GM12878 (cell line): Measurements from ENCODE around the gene SOD2. TPM values are rescaled to one million over a fixed set of nuclear protein-coding genes. Genes with fewer than 3 reads are reported as not detected.
A peak's percentile ranks its signal among the peaks of the same experiment; 100 is the strongest.
"Not testable (repeated sequence)": the region's sequence is repeated elsewhere in the genome, so short reads cannot be mapped to it uniquely, and the experiment has no call there.

Experiments used
- ATAC-seq: fragments of 200-7000 bp; cut with Tn5 transposase; 3 replicates; pipeline ENCODE4 v1.9.1; 2020; ENCODE audit warnings: mild to moderate bottlenecking, moderate library complexity
- BruUV-seq: library from RNA; stranded (reverse); fragments of 400-500 nt; replicated peaks from 2 replicates; lab custom pipeline; 2021; lab: Mats Ljungman, UMichigan
- CTCF ChIA-PET: fragments of 300-600 bp; sonication (Branson Sonifier 250); formaldehyde crosslinking; extraction: SDS; loops from one replicate; lab custom pipeline; 2021; ENCODE audit warnings: inconsistent platforms; lab: Yijun Ruan, JAX
- POLR2A ChIA-PET: fragments of 350-600 bp; formaldehyde crosslinking; extraction: SDS; loops from one replicate; lab custom pipeline; 2021; ENCODE audit warnings: inconsistent platforms; lab: Charles Lee
- RAD21 ChIA-PET: fragments of 300-600 bp; sonication (Branson Sonifier 250); formaldehyde crosslinking; loops from one replicate; lab custom pipeline; 2023; ENCODE audit warnings: antibody characterized with exemption; ENCODE audit not compliant: unreplicated experiment; lab: Charles Lee
- SMC1A ChIA-PET: fragments of 300-600 bp; sonication (Branson Sonifier 250); formaldehyde crosslinking; loops from one replicate; lab custom pipeline; 2023; ENCODE audit not compliant: unreplicated experiment, uncharacterized antibody; lab: Charles Lee
- DNase-seq: peaks from one replicate; pipeline ENCODE4 v3.0.0-alpha.2; 2011; ENCODE audit warnings: low read depth, low spot score
- FAIRE-seq: peaks from 3 replicates; lab custom pipeline; 2011; peaks lifted over from hg19 to GRCh38; lab: Jason Lieb, UNC
- H2AFZ ChIP-seq: 2 replicates; pipeline ENCODE4 v1.6.0; 2011; ENCODE audit warnings: low read depth, low read length, control low read depth; ENCODE audit not compliant: control insufficient read depth
- H3K27ac ChIP-seq: 2 replicates; pipeline ENCODE4 v1.5.1; 2011; ENCODE audit warnings: control low read depth; ENCODE audit not compliant: control insufficient read depth, insufficient read depth
- H3K27me3 ChIP-seq, 2 experiments: replicated peaks in 1 of 2; 2 replicates each; pipeline versions ENCODE4 v1.6.0 to v1.6.1; 2011; ENCODE audit warnings: low read length in 1 of 2; ENCODE audit not compliant: control insufficient read depth in 2 of 2, insufficient read depth in 2 of 2
- H3K36me3 ChIP-seq, 2 experiments: 2 replicates each; pipeline ENCODE4 v1.5.1; 2011; ENCODE audit warnings: low read length in 1 of 2; ENCODE audit not compliant: control insufficient read depth in 2 of 2, insufficient read depth in 2 of 2
- H3K4me1 ChIP-seq: 2 replicates; pipeline ENCODE4 v1.6.1; 2011; ENCODE audit warnings: mild to moderate bottlenecking, low read length, moderate library complexity, mixed read lengths; ENCODE audit not compliant: control insufficient read depth, insufficient read depth
- H3K4me2 ChIP-seq: 2 replicates; pipeline ENCODE4 v1.6.0; 2011; ENCODE audit warnings: control low read depth; ENCODE audit not compliant: control insufficient read depth, insufficient read depth
- H3K4me3 ChIP-seq: fragments of 200-600 bp; sonication (generic); 2 replicates; pipeline ENCODE4 v1.5.1; 2016
- H3K79me2 ChIP-seq: 2 replicates; pipeline ENCODE4 v1.6.0; 2011; ENCODE audit warnings: low read length; ENCODE audit not compliant: control insufficient read depth, insufficient read depth
- H3K9ac ChIP-seq: 2 replicates; pipeline ENCODE4 v1.8.0; 2011; ENCODE audit warnings: low read length, control low read depth, mixed read lengths; ENCODE audit not compliant: control insufficient read depth, insufficient read depth
- H3K9me3 ChIP-seq: replicated peaks from 3 replicates; pipeline ENCODE4 v1.5.1; 2011; ENCODE audit warnings: mild to moderate bottlenecking, low read length; ENCODE audit not compliant: control insufficient read depth, insufficient read depth
- H4K20me1 ChIP-seq: 2 replicates; pipeline ENCODE4 v1.6.0; 2011; ENCODE audit not compliant: control insufficient read depth, insufficient read depth
- CBFB ChIP-seq: IDR thresholded peaks from 2 replicates; pipeline ENCODE4 v1.6.1; 2016; ENCODE audit warnings: antibody characterized with exemption, low read depth
- CREM ChIP-seq: IDR thresholded peaks from 2 replicates; pipeline ENCODE4 v1.6.1; 2014; ENCODE audit warnings: antibody characterized with exemption, low read depth
- CTCF ChIP-seq, 3 experiments: IDR thresholded peaks in 2 of 3; conservative IDR thresholded peaks in 1 of 3; 2 replicates each; pipeline ENCODE4 v1.5.1; 2011; ENCODE audit warnings: low read depth in 3 of 3, low read length in 3 of 3, mild to moderate bottlenecking in 3 of 3, control low read depth in 2 of 3, moderate library complexity in 2 of 3, inconsistent platforms in 1 of 3, mixed read lengths in 1 of 3; ENCODE audit not compliant: control insufficient read depth in 2 of 3, insufficient read depth in 1 of 3; ENCODE audit errors: extremely low read depth in 1 of 3
- IRF4 ChIP-seq: IDR thresholded peaks from 2 replicates; pipeline ENCODE4 v1.6.1; 2011; ENCODE audit warnings: low read depth, low read length
- JUND ChIP-seq: IDR thresholded peaks from 2 replicates; pipeline ENCODE4 v1.6.1; 2012; ENCODE audit warnings: low read depth, mild to moderate bottlenecking, low read length, improper control_type of control experiment, moderate library complexity
- MTA2 ChIP-seq: fragments of 450-650 bp; IDR thresholded peaks from 2 replicates; pipeline ENCODE4 v1.6.1; 2016; ENCODE audit warnings: low read depth, mild to moderate bottlenecking, moderate library complexity
- NR2C2 ChIP-seq: IDR thresholded peaks from 2 replicates; pipeline ENCODE4 v1.6.1; 2011; ENCODE audit warnings: borderline replicate concordance, low read depth; ENCODE audit not compliant: control insufficient read depth, insufficient read length
- PML ChIP-seq: IDR thresholded peaks from 2 replicates; pipeline ENCODE4 v1.6.1; 2012; ENCODE audit warnings: low read length, inconsistent platforms
- RUNX3 ChIP-seq: IDR thresholded peaks from 2 replicates; pipeline ENCODE4 v1.6.1; 2012; ENCODE audit warnings: low read length, inconsistent platforms
- STAT3 ChIP-seq: IDR thresholded peaks from 2 replicates; pipeline ENCODE4 v1.6.1; 2011; ENCODE audit warnings: low read depth, low read length, improper control_type of control experiment
- TARDBP ChIP-seq: IDR thresholded peaks from 2 replicates; pipeline ENCODE4 v1.6.1; 2016; ENCODE audit warnings: borderline replicate concordance
- ZBED1 ChIP-seq: IDR thresholded peaks from 2 replicates; pipeline ENCODE4 v1.6.1; 2016; ENCODE audit warnings: borderline replicate concordance
- WGBS: methylation state at CpG from one replicate; pipeline ENCODE4 v1.1.6; 2016; ENCODE audit warnings: low lambda C conversion rate; ENCODE audit not compliant: insufficient replicate concordance, insufficient coverage; ENCODE audit errors: missing lambda C conversion rate; 5-methylcytosine and 5-hydroxymethylcytosine counted together
- in situ Hi-C: fragments of 300-500 bp; cut with MboI; formaldehyde crosslinking; loops from 9 replicates; pipeline ENCODE4 v1.14.3; 2018; ENCODE audit warnings: mixed read lengths
- intact Hi-C: fragments of 100-400 bp; cut with micrococcal nuclease; formaldehyde crosslinking; loops from one replicate; pipeline ENCODE4 v1.14.2; 2022; ENCODE audit not compliant: unreplicated experiment
- polyA plus RNA-seq, 11 experiments: library from polyadenylated mRNA; depleted of rRNA in 4 of 11; unstranded in 6 of 11; stranded (reverse) in 5 of 11; fragments of >200 nt; fragmentation: Nextera tagmentation in 4 of 11; fragmentation: Illumina TruSeq in 1 of 11; extraction: Ambion mirVana in 4 of 11; extraction: Trizol in 1 of 11; gene quantifications; 1 replicate in 1 of 11; 2 replicates in 10 of 11; pipeline versions ENCODE4 v1.2.1 to v1.2.3, GENCODE V29; 2011 to 2016; ENCODE audit warnings: inconsistent platforms in 2 of 11, missing spikeins in 2 of 11, low read depth in 1 of 11
- total RNA-seq, 4 experiments: library from RNA; depleted of rRNA in 3 of 4; stranded (reverse); fragments of >200 nt in 3 of 4; fragmentation: Illumina TruSeq in 1 of 4; extraction: Trizol in 1 of 4; gene quantifications; 2 replicates each; pipeline versions ENCODE4 v1.2.1 to v1.2.3, GENCODE V29; 2013 to 2021

The SOD2 gene
- total and polyA plus RNA-seq, 10 of the 15 experiments (the other 5 are each of a cell fraction or from before 2014, with no cell fraction given), result 12.1 to 55.8 (median 39.1) TPM

DNA sequence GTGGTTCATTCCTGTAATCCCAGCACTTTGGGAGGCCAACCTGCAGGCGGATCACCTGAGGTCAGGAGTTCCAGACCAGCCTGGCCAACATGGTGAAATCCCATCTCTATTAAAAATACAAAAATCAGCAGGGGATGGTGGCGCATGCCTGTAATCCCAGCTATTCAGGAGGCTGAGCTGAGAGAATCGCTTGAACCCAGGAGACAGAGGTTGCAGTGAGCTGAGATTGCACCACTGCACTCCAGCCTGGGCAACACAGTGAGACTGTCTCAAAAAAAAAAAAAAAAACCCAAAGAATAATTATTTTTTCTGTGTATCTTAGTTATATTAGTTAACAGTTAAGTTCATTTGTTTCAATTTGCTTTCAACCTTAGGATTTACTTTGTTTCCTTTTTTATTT is 32.2 kb upstream of the SOD2 start:
- H3K4me1 ChIP-seq, H3K27me3 ChIP-seq, ATAC-seq, H3K36me3 ChIP-seq, H3K27ac ChIP-seq, H4K20me1 ChIP-seq, H3K9ac ChIP-seq, H3K4me3 ChIP-seq, FAIRE-seq, H2AFZ ChIP-seq, H3K9me3 ChIP-seq, BruUV-seq, DNase-seq, in situ Hi-C loops: not testable (repeated sequence)
- ChIA-PET SMC1A (interaction anchor here (0.5 to 11.1 kb wide), 4 partner anchors 9 to 255 kb away, joined by 3 to 108 read pairs (median 10); partner anchors contain the start of genes MRPL18 and TCP1), RAD21 (interaction anchor here (1.2 to 5.1 kb wide), 2 partner anchors 12 to 64 kb away, joined by 4 to 52 read pairs; partner anchors contain the start of genes MRPL18 and TCP1), CTCF (interaction anchor here (1.2 to 5.4 kb wide), 4 partner anchors 12 to 127 kb away, joined by 3 to 27 read pairs (median 4); partner anchors contain the start of gene SOD2), POLR2A (interaction anchor here (0.6 to 6.8 kb wide), 9 partner anchors 9 to 1147 kb away, joined by 3 to 85 read pairs (median 3); partner anchors contain the start of genes ACAT2, MRPL18 and TCP1)
- intact Hi-C loops, result loop anchor here (5.0 kb wide), 1 partner anchor 207 kb away; no protein-coding TSS in a partner anchor
- Histone ChIP-seq H3K4me2 (peak overlapping the region; percentile 66), H3K79me2 (peaks cover 71% of the 10 kb centered on the region)
- WGBS, result 96% methylated on average over 3 of the region's 3 CpGs

DNA sequence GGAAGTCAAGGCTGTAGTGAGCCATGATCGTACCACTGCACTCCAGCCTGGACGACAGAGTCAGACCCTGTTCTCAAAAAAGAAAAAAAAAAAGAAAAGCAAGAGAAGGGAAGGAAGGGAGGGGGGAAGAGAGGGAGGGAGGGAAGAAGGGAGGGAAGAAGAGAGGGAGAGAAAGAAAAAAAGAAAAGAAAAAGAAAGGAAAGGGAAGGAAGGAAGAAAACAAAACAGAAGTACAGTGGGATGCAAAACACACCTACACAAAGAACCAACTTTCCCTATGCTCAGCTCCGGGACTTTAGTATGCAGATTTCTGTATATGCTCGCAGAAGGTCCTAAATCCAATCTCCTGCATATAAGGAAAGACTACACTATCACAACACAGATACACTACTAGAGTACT is 31.7 kb upstream of the SOD2 start:
- Histone ChIP-seq H3K9ac (no peak overlapping the region), H3K4me2 (peak overlapping the region; percentile 58), H3K4me1 (no peaks in the 10 kb centered on the region), H3K79me2 (peaks cover 67% of the 10 kb centered on the region), H3K9me3 (no peaks in the 10 kb centered on the region; the same call in 2 of the 3 replicates), H3K36me3 (no peaks in the 10 kb centered on the region)
- intact Hi-C loops, result loop anchor here (5.0 kb wide), 1 partner anchor 208 kb away; no protein-coding TSS in a partner anchor
- no peak for ATAC-seq
- ChIA-PET CTCF (interaction anchor here (0.6 to 5.4 kb wide), 3 partner anchors 33 to 139 kb away, joined by 3 to 27 read pairs (median 3); partner anchors contain the start of gene SOD2), RAD21 (interaction anchor here (0.6 to 1.2 kb wide), 2 partner anchors 12 to 728 kb away, joined by 3 to 4 read pairs; no protein-coding TSS in a partner anchor)
- no peak for TF ChIP-seq CBFB
- no peak for TF ChIP-seq CTCF (IDR thresholded peaks at IDR 0.05 in 2 of 3, conservative IDR thresholded peaks at IDR 0.05 in 1 of 3; ENCODE audit: control insufficient read depth in 2 of 3, extremely low read depth in 1 of 3, insufficient read depth in 1 of 3, low read depth in 3 of 3, low read length in 3 of 3)
- TF ChIP-seq RUNX3, result no peak
- TF ChIP-seq ZBED1, result no peak
- TF ChIP-seq MTA2, result no peak
- TF ChIP-seq JUND, result no peak
- no peak for TF ChIP-seq TARDBP
- no peak for TF ChIP-seq IRF4
- no peak for TF ChIP-seq CREM
- TF ChIP-seq PML, result no peak
- TF ChIP-seq NR2C2, result no peak
- TF ChIP-seq STAT3, result no peak
- TF ChIP-seq, all 136 proteins: peak for 0
- H2AFZ ChIP-seq, result no peak overlapping the region
- no peaks in the 10 kb centered on the region for H4K20me1 ChIP-seq
- H3K27ac ChIP-seq, result no peak overlapping the region
- no peak for FAIRE-seq
- ChIA-PET SMC1A (interaction anchor here (0.5 to 11.1 kb wide), 4 partner anchors 9 to 255 kb away, joined by 3 to 108 read pairs (median 10); partner anchors contain the start of genes MRPL18 and TCP1), POLR2A (interaction anchor here (0.6 to 4.0 kb wide), 5 partner anchors 33 to 1147 kb away, joined by 3 to 44 read pairs (median 4); partner anchors contain the start of genes ACAT2 and MRPL18)
- DNase-seq, result no peak
- in situ Hi-C loops, result loop anchor here (25.0 kb wide), 1 partner anchor 738 kb away; no protein-coding TSS in a partner anchor
- H3K4me3 ChIP-seq, result no peak overlapping the region
- WGBS, result 79% methylated on average over 3 of the region's 4 CpGs
- no TSS peak for BruUV-seq
- no peaks in the 10 kb centered on the region for H3K27me3 ChIP-seq
